CD1c-positive myeloid dendritic cell (primary cell): Measurements from ENCODE around the gene COL5A3.
"Not testable (repeated sequence)": the region's sequence is repeated elsewhere in the genome, so short reads cannot be mapped to it uniquely, and the experiment has no call there.

Source experiments
- DNase-seq: peaks from one replicate; pipeline ENCODE4 v3.0.0-alpha.2; 2016; ENCODE audit errors: extremely low spot score

The COL5A3 gene

DNA sequence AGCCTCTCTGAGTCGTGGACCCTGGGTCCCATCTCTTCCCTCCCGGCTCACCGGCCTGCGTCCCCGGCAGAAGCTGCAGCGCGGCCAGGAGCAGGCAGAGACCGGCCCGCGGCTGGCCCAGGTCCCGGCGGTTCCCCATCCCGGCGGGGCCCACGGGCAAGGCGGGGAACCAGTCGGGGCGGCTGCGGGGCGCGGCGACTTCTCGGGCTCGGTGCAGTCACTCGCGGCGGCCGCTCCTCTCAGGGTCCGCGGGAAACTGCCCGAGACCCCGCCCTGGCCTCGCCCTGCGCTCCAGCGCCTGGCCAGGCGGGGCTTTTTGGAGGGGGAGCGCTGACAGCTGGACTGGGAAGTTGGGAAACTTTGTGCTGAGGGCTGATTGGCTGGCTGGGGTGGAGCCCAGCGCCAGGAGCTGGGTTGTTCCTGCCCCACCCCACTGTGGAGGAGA lies at the start of gene COL5A3:
Gene COL5A3, minus strand, starts transcription at position 258 of the 445 bp plus-strand sequence. Its CDS starts 119 bp downstream, at position 139.
- peak; percentile 26 for DNase-seq

DNA sequence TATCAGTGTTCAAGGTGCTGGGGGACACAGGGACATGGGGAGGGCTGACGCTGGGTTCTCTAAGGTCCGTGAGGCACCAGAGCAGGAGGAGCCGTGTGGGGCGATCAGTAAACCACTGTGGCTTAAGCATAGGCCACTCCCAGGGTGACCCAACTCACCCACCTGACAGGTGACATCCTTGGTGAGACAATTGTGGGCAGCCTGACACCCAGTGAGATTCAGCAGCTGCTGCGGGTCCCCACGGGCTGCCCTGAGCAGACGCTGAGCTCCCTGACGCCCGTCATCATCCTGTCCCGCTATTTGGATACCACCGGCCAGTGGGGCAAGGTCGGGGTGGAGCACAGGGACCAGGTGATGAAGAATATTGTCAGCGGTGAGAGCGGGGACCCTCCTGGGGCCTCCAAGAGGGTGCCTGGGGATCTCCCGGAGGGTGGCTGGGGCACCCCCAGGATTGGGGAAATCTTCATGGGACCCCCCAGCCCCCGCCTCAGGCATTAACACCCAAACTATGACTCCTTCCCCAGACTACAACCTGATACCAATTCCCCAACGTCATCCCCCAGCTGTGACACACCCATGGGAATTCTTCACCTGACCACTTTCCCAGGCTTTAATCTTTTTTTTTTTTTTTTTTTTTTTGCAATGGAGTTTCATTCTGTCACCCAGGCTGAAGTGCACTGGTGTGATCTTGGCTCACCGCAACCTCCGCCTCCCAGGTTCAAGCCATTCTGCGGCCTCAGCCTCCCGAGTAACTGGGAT lies 42.5 kb upstream of the COL5A3 start:
- no peak for DNase-seq

DNA sequence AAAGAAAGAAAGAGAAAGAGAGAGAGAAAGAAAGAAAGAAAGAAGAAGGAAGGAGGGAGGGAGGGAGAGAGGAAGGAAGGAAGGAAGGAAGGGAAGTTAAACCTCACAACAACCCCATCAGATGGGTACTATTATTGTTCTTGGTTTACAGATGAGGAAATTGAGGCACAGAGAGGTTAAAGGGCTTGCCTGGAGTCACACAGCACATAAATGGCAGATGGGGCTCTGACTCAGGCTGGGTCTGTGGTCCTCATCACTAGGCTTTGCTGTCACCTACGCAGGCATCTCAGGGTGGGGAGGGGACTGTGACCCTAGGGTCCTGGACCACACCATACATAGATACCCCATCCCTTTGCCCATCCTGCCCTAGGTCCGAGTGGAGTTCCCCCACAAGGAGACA lies 39.3 kb upstream of the COL5A3 start:
- no peak for DNase-seq

DNA sequence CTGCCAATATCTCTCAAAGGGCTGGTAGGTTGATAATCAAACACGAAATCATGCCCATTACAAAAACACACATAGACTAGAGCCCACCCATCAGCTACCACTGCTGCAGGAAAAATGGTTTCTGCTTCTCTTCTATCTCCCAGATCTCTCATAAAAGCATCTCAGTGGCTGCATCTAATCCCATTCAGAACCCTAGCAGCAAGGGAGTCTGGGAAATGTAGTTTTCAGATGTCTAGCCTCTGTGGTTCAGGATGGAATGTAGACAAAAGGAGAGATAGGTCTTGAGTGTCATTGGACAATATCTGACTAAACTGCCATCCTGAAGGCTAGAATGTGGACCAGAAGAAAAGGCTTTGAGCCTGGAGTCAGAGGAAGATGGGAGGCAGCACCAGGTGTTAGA lies 35.1 kb upstream of the COL5A3 start:
- DNase-seq = no peak

DNA sequence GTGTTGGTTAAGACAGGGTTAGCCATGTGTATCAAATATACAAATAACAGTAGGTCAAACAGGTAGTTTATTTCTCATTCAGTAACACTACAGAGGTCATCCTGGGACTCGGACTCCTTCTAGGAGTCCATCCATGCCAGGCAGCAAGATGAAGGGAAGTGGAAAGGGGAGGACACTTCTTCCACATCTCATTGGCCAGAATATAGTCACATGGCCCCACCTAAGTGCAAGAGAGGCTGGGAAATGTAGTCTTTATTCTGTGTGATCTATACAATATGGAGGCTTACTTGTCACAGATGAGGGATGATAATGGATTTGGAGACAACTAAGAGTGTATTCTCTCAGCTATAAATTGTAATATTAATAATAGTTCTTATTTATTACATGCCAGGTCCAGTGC lies 34.1 kb upstream of the COL5A3 start:
- no peak for DNase-seq

DNA sequence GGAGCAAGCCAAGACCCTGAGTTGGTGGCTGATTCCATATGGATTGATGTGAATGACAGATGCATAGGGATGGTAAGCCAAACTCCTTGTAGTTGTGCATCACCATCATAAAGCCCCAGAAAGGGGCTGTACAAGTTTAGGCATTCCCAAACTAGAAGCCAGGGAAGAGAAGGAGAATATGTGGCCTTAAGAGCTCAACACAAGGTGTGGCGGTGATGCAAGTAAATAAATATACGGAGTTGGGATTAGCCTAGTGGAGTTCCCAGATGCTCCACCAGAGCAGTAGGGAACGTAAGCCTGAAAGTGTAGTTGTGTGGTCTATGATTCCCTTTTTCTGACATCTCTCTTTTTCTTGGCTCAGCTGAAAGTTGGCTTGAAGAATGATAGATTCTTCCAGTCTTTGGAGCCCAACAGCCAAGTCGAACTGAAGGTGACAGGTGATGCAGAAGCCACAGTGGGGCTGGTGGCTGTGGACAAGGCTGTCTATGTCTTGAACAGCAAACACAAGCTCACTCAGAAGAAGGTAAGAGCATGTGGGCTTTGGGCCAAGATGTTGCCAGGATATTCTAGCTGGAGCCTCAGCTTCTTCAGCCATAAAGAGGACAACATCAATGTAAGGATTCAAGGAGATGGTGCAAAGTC lies 33.1 kb upstream of the COL5A3 start:
- DNase-seq = no peak

DNA sequence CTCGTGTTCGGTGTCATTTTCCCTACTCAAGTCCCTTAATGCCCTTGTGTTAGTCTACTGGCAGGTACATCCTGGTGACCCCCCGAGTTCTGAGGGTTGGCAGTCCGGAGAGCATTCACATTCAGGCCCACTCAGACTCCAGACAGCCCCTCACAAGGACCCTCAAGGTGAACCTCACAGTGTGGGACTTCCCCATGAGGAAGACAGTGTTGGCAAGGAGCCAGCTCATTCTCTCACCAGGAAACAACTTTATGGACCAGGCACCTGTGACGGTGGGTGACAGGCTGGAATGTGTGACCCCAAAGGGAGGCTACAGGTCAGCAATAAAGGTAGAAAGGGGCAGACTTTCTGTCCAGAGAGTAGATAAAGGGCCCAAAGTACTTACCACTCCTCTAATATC lies 27.5 kb upstream of the COL5A3 start:
- DNase-seq = no peak

DNA sequence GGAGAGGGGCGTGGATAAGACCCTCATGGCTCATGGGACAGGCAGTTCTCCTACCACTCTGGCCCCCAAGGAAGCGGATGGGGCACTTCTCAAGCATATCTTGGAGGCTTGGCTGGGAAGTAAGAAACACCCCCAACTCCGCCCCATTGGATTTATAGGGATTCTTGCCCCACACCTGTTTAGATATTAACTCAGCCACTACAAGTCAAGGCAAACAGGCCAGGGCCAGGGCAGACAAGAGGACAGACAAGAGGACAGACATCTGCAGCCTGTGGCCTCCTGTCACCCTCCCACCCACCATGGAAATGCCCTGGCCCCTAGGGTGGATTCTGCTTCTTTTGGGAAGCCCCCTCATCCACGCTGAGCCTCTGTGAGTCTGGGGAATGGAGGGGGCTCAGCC lies 27.1 kb upstream of the COL5A3 start:
- DNase-seq = no peak

DNA sequence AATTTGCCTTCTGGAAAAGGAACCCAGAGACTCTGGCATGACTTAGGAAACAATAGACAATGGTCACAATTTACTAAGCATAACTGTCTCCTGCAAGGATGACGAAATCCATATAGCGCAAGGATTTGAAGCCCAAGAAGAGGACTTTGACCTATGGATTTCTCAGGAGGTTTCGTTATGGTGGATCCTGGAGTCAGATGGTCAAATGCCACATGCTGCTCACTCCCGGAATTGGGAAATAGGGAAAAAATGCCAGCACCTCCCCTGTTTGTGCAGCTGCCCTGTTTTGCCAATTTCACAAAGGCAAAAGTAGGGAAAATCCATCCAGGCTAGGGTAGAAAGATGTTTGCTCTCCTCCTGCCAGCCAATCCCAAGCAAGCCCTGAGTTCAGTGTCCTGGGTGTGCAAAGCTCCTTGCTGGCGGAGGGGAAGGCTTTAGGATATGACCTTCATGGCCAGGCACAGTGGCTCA lies 26.3 kb upstream of the COL5A3 start:
- DNase-seq = no peak

DNA sequence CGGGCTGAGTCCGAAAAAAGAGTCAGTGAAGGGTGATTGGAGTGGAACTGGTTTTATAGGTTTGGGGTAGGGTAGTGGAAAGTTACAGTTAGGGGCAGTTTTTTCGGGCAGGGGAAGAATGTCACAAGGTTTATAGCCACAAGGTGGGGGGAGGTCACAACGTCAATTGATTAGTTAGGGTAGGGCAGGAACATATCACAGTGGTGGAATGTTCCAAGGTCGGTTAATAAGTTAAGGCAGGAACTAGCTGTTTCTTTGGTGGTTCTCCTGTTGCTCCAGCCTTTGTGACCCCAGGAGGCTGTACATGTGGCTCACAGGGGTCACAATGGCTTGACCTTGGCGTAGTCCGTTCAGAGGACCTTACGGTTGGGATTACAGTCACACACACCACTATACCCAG lies 23.3 kb upstream of the COL5A3 start:
- no peak for DNase-seq

DNA sequence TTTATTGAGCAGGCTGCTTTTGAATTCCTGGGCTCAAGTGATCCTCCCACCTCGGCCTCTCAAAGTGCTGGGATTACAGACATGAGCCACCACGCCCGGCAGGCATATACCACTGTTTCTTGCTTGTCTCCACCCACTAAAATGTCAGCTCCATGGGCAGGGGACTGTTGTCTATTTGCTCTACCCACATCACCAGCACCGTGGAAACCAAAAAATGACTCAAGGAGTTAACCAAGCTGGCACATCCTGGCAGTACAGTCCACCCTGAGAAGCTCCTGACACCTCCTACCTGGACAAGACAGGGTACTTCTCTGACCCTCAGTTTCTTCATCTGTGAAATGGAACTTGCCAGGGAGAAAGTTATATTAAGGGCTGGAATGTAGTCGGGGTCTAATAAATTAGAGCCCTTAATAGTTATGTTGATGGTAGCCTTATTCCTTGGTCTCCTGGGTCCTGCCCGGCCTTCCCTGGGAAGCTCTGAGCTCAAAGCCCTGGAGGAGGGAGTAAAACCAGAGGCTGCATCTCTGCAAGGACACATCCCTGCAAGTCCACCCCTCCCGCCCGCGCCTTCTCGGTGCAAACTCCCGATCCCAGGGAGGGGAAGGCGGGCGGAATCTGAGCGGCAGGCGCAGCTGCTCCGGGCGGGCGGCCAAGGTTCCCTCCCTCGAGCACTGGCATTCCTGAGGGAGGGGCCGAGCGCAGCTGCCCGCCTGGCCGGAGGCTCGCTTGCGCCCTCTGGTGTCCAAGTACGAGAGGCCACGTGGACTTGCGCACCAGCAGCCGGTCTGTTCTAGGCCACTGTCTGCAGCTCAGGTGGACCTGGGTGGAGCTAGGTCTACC lies 17.1 kb upstream of the COL5A3 start:
- DNase-seq = peak; percentile 91

DNA sequence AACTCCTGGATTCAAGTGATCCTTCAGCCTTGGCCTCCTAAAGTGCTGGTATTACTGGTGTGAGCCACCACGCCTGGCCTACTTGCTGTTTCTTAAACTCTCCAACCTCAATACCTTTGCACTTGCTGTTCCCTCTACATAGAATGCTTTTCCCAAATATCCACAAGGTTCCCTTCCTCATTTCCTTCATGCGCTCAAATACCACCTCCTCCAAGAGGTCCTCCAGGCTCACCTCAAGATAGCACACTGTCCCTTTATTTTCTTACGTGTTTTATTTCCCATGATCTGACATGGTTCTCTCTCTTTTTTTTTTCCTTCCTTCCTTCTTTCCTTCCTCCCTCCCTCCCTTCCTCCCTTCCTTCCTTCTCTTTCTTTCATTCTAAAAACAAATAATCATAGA lies 16.4 kb upstream of the COL5A3 start:
- no peak for DNase-seq

DNA sequence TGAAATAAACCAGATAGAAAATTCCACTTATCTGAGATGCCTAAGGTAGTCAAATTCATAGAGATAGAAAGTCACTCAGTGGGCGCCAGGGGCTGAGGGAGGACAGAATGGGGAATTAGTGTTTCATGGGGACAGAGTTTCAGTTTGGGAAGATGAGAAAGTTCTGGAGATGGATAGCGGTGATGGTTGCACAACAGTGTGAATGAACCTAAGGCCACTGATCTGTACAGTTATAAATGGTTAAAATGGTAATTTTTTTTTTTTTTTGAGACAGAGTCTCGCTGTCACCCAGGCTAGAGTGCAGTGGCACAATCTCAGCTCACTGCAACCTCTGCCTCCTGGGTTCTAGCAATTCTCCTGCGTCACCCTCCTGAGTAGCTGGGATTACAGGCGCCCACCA lies 12.8 kb upstream of the COL5A3 start:
- not testable (repeated sequence) for DNase-seq

DNA sequence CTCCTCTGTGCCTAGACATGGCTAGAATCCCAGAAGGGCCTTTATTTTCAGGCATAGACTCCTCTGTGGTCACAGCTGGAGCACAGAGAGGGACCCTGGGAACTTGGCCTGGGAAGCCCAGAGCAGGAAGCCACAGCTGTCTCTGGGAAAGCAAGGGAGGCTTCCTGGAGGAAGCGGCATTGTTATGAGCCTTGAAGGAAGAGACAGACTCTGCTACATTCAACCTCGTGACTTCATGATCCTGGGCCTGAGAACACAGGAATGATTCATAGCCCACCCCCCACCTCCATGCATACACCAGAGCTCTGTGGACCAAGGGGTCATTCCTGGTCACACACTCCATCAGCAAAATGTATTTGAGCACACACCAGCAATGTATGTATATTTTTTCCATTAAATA lies 11.6 kb upstream of the COL5A3 start:
- DNase-seq = no peak

DNA sequence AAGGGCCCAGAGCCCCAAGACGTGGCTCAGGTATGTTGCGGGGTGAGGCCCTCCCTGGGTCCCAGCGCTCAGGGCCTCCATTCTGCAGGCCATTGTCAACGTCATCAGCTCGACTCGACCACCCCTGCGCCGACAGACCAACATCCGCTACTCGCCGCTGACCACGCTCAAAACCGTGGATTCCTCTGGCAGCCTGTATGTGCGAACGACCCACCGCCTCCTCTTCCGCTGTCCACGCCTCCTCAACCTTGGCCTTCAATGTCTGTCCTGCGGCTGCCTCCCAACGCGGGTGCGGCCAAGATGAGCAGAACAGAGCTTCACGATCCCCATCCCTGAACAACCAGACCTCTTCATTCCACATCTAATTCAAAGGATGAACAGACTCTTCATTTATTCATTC lies 11.1 kb upstream of the COL5A3 start:
- no peak for DNase-seq

DNA sequence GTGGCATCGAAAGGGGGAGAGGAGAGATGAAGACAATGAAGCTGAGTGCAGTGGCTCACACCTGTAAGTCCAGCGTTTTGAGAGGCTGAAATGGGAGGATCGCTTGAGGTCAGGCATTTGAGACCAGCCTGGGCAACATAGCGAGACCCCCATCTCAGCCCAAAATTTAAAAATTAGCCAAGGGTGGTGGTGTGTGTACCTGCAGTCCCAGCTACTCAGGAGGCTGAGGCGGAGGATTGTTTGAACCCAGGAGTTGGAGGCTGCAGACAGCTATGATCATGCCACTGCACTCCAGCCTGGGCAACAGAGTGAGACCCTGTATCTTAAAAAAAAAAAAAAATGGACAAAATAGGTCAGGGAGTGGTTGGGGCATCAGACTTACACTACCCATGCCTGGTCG lies 10.5 kb upstream of the COL5A3 start:
- no peak for DNase-seq

DNA sequence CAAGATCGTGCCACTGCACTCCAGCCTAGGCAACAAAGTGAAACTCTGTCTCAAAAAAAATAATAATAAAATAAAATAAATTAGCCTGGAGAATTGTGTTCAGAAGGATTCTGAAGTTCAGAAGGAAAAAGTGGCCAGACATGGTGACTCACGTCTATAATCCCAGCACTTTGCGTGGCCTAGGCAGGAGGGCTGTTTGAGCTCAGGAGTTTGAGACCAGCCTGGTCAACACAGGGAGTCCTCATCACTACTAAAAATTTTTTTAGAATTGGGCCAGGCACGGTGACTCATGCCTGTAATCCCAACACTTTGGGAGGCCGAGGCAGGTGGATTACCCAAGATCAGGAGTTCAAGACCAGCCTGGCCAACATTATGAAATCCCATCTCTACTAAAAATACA lies 8.9 kb upstream of the COL5A3 start:
- DNase-seq = no peak

DNA sequence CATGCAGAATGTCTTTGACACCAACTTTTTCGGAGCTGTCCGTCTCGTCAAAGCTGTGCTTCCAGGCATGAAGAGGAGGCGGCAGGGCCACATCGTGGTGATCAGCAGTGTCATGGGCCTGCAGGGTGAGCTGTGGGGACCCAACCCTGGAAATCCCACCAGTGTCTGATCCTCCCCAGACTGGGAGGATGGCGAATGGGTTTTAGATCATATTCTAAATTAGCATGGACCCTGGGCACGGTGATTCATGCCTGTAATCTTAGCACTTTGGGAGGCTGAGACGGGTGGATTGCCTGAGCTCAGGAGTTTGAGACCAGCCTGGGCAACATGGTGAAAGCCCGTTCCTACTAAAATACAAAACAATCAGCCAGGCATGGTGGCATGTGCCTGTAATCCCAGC lies 8.5 kb upstream of the COL5A3 start:
- no peak for DNase-seq

DNA sequence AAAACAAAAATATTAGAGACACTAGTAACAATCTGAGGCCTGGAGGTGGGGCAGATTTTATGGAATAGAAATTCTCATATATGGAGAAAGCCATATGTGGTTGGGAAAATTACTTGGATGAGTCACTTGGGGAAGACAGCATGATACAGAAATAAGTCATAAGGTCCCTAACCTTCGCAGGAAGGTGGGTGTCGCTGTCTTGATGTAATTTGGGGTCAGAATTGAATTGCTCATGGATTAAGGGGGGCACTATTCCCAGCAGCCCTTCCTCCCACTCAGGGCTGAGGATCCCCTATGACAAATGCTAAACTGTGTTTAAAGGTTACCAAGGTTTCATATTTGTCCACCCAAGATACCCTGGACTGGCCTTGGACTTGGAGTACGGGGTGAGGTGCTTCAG lies 8.0 kb upstream of the COL5A3 start:
- no peak for DNase-seq

DNA sequence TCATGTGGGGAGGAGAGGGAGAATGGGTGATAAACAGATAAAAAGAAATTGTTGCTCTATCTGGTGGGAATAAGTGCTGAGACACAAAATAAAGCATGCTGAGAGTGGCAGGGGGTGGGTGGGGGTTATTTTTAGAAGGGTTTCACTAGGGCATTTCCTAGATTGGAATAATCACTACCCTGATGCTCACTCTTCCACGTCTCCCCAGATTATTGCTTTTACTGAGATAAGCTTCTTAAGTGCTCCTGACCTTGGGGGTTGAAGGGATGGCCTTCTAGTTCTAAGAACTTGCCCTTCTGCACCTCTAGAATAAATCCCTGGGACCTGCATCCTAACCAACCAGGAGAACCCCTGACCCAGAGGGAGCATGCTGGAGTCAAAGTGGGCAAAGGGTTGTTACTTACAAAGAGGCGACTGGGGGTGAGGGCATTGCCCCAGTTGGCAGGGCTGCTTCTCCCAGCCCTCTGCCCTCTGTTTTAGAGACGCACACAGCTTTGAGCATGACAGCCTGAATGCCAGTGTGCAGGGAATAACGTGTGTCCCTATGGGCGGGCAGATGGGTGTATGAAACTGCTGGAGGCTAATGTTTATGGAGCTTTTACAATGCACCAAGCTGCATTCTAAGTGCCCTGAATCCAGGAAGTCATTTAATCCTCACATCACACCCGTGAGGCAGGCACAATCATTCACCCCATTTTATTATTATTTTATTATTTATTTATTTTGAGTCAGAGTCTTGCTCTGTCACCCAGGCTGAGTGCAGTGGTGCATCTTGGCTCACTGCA lies 3.7 kb upstream of the COL5A3 start:
- DNase-seq = no peak

DNA sequence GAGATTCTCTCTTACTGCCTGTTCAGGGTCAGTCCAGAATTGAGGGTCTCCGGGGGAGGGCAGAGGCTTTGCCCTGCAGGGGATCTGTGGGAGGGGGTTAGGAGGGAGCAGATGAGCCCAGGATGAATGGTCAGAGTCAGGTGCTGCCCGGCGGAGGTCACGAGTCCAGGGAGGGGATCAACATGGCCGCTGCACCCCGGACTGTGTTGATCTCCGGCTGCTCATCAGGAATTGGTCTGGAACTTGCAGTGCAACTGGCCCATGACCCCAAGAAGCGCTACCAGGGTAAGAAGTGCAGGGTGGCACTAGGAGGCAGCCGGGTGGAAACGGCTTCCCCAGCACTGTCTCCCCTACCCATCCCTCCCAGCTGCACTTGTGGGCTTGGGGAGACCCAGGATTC lies 3.0 kb upstream of the COL5A3 start, which contains the start of gene RDH8:
Gene RDH8, plus strand, starts transcription at position 168 of the 400 bp plus-strand sequence. Its CDS starts 15 bp downstream, at position 183.
- DNase-seq = no peak

DNA sequence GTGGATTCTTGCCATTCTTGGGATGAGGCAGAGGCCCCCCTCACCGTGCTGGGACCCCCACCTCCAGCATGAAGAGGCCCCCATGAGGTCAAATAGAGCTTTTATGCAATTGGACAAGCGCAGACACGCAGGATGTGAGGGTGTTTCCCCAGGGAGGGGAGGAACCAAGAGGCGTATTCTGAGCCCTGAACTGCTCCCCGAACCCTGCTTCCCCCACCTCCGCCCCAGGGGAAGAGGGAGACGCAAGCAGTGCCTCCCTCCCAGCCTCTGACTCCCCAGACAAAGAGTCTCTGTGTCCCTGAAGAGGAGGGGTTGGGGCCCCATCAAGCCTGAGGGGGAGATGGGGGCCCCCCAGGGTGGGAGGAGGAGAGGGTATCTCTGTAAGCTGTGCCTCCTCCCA lies 1.7 kb upstream of the COL5A3 start:
- DNase-seq = no peak
